NCI-H526 treated with DMSO at 0.1 percent for 48 hours (cell line): ENCODE data around the gene C18orf63.
"Not testable (repeated sequence)": the region's sequence is repeated elsewhere in the genome, so short reads cannot be mapped to it uniquely, and the experiment has no call there.

Source experiments
- DNase-seq: peaks from one replicate; lab custom pipeline; 2025; lab: John Stamatoyannopoulos, UW

C18orf63 gene

GRCh38 chr18:74286106-74286855 is 29.4 kb upstream of the C18orf63 start:
- no peak for DNase-seq

- no peak for DNase-seq
Measured at GRCh38 chr18:74286856-74287255, 28.8 kb upstream of the C18orf63 start.

- DNase-seq: no peak
Measured at GRCh38 chr18:74288041-74288440, 27.6 kb upstream of the C18orf63 start.

- DNase-seq: no peak
Measured at GRCh38 chr18:74288730-74289129, 26.9 kb upstream of the C18orf63 start.

GRCh38 chr18:74289137-74289536 is 26.5 kb upstream of the C18orf63 start:
- DNase-seq: no peak

GRCh38 chr18:74290021-74290420 is 25.6 kb upstream of the C18orf63 start:
- no peak for DNase-seq

- DNase-seq: peak; percentile 48
Measured at GRCh38 chr18:74290794-74291471, 24.7 kb upstream of the C18orf63 start.

GRCh38 chr18:74291472-74291770 is 24.2 kb upstream of the C18orf63 start:
- no peak for DNase-seq

- DNase-seq: peak; percentile 90
Measured at GRCh38 chr18:74291771-74292540, 23.7 kb upstream of the C18orf63 start, which contains the start of gene CYB5A. Gene CYB5A (minus strand): TSS chr18:74291963. CDS start chr18:74291875, 88 bp downstream.

- DNase-seq: no peak
Measured at GRCh38 chr18:74292541-74292858, 23.1 kb upstream of the C18orf63 start.

GRCh38 chr18:74292982-74293381 is 22.7 kb upstream of the C18orf63 start:
- not testable (repeated sequence) for DNase-seq

GRCh38 chr18:74294526-74294925 is 21.1 kb upstream of the C18orf63 start:
- no peak for DNase-seq

- DNase-seq: no peak
Measured at GRCh38 chr18:74299162-74299561, 16.5 kb upstream of the C18orf63 start.

- no peak for DNase-seq
Measured at GRCh38 chr18:74299746-74300145, 15.9 kb upstream of the C18orf63 start.

- no peak for DNase-seq
Measured at GRCh38 chr18:74303306-74303705, 12.3 kb upstream of the C18orf63 start.

- no peak for DNase-seq
Measured at GRCh38 chr18:74303936-74304335, 11.7 kb upstream of the C18orf63 start.

GRCh38 chr18:74310411-74310810 is 5.2 kb upstream of the C18orf63 start:
- no peak for DNase-seq

GRCh38 chr18:74311000-74311399 is 4.6 kb upstream of the C18orf63 start:
- no peak for DNase-seq

- no peak for DNase-seq
Measured at GRCh38 chr18:74314759-74315463, 728 bp upstream of the C18orf63 start.

GRCh38 chr18:74316257-74317170 is 875 bp downstream of the C18orf63 start:
- DNase-seq: no peak

GRCh38 chr18:74326231-74326630 is 10.6 kb downstream of the C18orf63 start:
- no peak for DNase-seq
